HG03139 (cell line): Measurements from ENCODE around the gene PAIP2.

Experiments used
- ATAC-seq: cut with Tn5 transposase; IDR thresholded peaks from one replicate; pipeline ENCODE4 v1.9.1; 2021; ENCODE audit not compliant: unreplicated experiment

The PAIP2 gene

GRCh38 chr5:139391570-139392323, 50.1 kb downstream of the PAIP2 start:
- ATAC-seq, result no peak

DNA sequence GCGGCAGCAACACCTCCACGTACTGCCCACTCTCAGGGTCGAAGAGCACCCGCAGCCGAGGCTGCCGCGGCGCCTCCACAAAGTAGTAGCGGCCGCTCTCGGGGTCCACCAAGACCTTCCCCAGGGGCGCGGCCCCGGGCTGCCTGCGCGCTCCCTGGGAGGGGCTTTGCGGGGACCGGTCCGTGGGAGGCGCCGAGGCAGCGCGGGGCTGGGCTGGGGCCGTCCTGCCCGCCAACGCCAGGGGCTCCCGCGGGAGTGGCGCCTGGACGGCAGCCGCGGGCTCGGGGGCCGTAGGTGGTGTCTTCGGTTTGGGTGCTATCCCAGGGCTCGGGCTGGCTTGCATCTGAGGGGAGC, 50.6 kb downstream of the PAIP2 start:
- ATAC-seq, result no peak

DNA sequence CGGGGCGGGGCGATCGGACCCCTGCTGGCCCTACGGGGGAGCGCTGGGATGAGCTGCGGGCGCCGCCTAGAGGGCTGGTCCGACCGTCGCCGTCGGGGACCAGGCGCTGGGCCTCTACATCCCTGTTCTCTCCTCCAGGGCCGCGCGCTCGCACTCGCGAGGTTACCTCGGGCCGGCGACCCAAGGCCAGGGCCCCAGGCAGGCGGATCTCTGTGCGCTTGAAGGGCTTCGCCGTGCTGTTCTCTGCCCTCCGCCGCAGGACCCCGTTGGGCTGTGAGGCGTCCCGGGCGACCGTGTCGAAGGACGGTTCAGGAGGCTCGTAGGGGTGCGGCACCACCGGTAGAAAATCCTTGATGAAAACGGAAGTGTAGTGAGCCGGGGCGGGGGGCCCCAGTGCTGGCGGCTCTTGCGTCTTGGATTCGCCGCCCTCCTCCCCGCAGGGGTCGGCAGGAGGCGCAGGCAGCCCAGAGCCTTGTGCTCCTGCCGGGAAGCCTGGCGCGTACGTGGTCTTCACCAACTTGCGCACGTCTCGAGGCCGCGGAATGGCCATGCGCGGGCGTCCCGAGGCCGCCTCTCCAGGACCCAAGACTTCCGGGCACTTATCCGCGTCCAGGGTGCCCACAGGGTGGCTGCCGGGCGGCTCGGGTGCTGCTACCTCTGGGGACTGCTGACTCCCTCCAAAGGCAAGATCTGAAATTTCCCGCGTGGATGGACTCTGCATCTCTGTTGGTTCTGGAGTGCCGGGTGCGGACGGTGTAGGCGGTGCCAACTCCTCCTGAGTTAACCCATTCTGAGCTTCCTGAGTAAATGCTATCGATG, 51.2 kb downstream of the PAIP2 start:
- ATAC-seq, result peak; percentile 40

GRCh38 chr5:139393497-139394122, 52.0 kb downstream of the PAIP2 start:
- ATAC-seq, result no peak

GRCh38 chr5:139394123-139394653, 52.5 kb downstream of the PAIP2 start:
- no peak for ATAC-seq

GRCh38 chr5:139394654-139395566, 53.3 kb downstream of the PAIP2 start, which contains the start of gene PROB1:
Gene PROB1, minus strand, starts transcription at chr5:139395104. Its CDS starts 23 bp downstream, at chr5:139395081.
- ATAC-seq, result no peak

- no peak for ATAC-seq
Measured at GRCh38 chr5:139395844-139396640, 54.4 kb downstream of the PAIP2 start.

DNA sequence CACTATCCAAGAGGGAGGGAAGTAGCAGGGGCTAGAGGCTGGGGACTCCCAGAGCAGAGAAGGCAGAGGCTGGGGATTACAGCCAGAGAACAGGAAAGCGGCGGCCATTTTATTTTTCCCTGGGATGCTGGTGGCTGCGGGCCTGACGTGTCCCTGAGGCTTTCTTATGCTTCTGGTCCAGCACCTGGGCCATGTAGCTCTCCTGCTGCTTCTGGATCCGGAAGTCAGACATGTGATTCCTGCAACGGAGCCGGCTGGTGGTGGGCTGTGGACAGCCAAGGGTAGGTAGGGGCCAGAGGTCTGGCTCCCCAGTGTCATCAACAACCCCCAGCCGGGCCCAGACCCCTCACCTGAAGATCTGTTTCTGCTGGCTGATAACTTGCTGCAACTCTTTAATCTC, 55.0 kb downstream of the PAIP2 start:
- ATAC-seq, result no peak

- ATAC-seq, result no peak
Measured at GRCh38 chr5:139397921-139398320, 56.3 kb downstream of the PAIP2 start.

- no peak for ATAC-seq
Measured at GRCh38 chr5:139399501-139400121, 58.0 kb downstream of the PAIP2 start.

GRCh38 chr5:139401546-139401945, 59.9 kb downstream of the PAIP2 start:
- no peak for ATAC-seq

GRCh38 chr5:139402561-139403158, 61.0 kb downstream of the PAIP2 start:
- ATAC-seq, result no peak

DNA sequence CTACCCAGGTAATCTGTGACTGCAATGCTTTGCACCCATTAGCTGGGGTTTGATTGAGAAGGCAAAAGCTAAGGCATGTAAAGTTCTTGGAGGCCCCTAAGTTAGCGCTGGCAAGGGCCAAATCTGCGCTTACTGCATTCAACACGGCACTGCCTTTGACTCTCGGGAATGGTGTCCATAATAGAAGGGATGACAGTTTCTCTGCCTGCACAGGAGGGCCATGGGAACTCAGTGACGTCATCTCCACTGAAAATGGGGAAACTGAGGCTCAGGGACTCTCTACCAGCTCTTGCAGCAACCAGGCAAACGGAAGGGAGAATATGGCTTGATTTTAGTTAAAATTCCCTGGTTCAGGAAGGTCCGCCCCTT, 61.7 kb downstream of the PAIP2 start:
- no peak for ATAC-seq

- ATAC-seq, result peak; percentile 79
Measured at GRCh38 chr5:139403787-139404483, 62.3 kb downstream of the PAIP2 start, which contains the start of gene SPATA24. Gene SPATA24, minus strand, starts transcription at chr5:139404089. Its CDS starts 29 bp downstream, at chr5:139404060.

DNA sequence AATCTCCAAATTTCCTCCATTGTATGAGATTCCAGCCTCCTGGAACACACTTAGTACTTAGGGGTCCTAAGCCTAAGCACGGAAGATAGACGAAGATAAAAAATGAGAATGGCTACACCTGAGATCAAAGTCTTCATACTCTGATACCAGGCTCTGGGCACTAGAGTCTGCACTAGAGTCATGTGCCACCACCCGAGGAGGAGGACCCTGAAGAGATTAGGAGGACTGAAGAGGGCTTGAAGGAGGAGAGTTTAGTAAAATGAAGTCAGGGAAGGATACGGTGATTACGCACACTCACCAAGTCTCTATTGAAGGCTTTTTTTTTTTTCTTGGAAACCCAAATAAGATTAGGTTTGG, 62.8 kb downstream of the PAIP2 start:
- ATAC-seq, result no peak

GRCh38 chr5:139406963-139407362, 65.3 kb downstream of the PAIP2 start:
- ATAC-seq, result no peak

GRCh38 chr5:139407517-139407916, 65.9 kb downstream of the PAIP2 start:
- ATAC-seq, result no peak

DNA sequence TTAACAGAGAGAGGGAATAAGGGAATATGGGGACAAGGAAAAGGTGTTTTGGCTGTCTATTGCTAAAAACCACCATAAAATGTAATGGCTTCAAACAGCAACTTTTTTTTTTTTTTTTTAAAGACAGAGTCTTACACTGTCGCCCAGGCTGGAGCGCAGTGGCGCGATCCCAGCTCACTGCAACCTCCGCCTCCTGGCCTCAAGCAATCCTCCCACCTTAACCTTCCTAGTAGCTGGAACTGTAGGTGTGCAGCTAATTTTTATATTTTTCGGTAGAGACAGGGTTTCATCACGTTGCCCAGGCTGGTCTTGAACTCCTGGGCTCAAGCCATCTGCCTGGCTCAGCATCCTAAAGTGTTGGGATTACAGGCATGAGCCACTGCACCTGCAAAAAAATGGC, 66.5 kb downstream of the PAIP2 start:
- no peak for ATAC-seq
